Measurements from ENCODE around the gene LGALS7B.

DNA sequence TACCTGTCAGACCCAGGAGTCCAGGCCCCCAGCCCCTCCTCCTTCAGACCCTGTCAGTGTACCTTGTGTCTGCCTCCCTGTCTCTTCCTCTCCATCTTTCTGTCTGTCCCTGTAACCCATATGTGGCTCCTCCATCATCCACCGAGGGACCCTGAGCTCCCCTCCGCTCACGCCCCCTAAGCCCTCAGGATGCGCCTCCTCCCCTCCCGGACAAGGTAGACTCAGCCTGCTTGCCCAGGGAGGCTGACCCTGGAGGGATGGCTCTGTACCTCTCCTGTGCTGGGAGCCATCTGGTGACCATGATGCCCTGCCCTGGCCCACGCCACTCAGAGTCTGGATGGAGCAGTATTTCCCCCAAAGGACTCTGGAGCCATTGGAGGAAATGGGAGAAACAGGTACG, 43.7 kb upstream of the LGALS7B start:
- TF ChIP-seq, protein P1, sequence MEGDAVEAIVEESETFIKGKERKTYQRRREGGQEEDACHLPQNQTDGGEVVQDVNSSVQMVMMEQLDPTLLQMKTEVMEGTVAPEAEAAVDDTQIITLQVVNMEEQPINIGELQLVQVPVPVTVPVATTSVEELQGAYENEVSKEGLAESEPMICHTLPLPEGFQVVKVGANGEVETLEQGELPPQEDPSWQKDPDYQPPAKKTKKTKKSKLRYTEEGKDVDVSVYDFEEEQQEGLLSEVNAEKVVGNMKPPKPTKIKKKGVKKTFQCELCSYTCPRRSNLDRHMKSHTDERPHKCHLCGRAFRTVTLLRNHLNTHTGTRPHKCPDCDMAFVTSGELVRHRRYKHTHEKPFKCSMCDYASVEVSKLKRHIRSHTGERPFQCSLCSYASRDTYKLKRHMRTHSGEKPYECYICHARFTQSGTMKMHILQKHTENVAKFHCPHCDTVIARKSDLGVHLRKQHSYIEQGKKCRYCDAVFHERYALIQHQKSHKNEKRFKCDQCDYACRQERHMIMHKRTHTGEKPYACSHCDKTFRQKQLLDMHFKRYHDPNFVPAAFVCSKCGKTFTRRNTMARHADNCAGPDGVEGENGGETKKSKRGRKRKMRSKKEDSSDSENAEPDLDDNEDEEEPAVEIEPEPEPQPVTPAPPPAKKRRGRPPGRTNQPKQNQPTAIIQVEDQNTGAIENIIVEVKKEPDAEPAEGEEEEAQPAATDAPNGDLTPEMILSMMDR (IDR thresholded peaks at IDR 0.05), result no peak
- TF ChIP-seq RFX5 (IDR thresholded peaks at IDR 0.05; ENCODE audit: low read length) (no peak), TAF1 (IDR thresholded peaks at IDR 0.05; ENCODE audit: borderline replicate concordance, low read depth, low read length) (no peak), JUND (IDR thresholded peaks at IDR 0.05) (no peak), POLR2AphosphoS5 (IDR thresholded peaks at IDR 0.05; ENCODE audit: low read depth, low read length) (no peak), EP300 (IDR thresholded peaks at IDR 0.05; ENCODE audit: borderline replicate concordance in 1 of 2, low read depth in 1 of 2, low read length in 1 of 2) (no peak), RCOR1 (IDR thresholded peaks at IDR 0.05; ENCODE audit: low read length) (no peak), SMC3 (IDR thresholded peaks at IDR 0.05; ENCODE audit: low read depth, low read length) (no peak), EZH2phosphoT487 (IDR thresholded peaks at IDR 0.05; ENCODE audit: borderline replicate concordance, low read depth) (no peak), GATA2 (CRISPR knock-in tag; IDR thresholded peaks at IDR 0.05) (no peak)

All from SK-N-SH (cell line).